HG03460 (cell line): ENCODE measurements around the gene LMNB1.

Source experiments
- ATAC-seq: cut with Tn5 transposase; IDR thresholded peaks from one replicate; pipeline ENCODE4 v1.9.1; 2021; ENCODE audit not compliant: unreplicated experiment

The LMNB1 gene

GRCh38 chr5:126883564-126884245 lies 106.8 kb downstream of the LMNB1 start:
- ATAC-seq: no peak

GRCh38 chr5:126884269-126884819 lies 107.4 kb downstream of the LMNB1 start:
- ATAC-seq: no peak
